GM21423 (cell line): ENCODE measurements around the gene TCF12.
"Not testable (repeated sequence)": the region's sequence is repeated elsewhere in the genome, so short reads cannot be mapped to it uniquely, and the experiment has no call there.

Source experiments
- ATAC-seq: cut with Tn5 transposase; IDR thresholded peaks from one replicate; pipeline ENCODE4 v1.9.1; 2021; ENCODE audit warnings: mild to moderate bottlenecking, moderate library complexity; ENCODE audit not compliant: unreplicated experiment

The TCF12 gene

GRCh38 chr15:56973463-56973862 is 55.0 kb downstream of the TCF12 start:
- no peak for ATAC-seq

GRCh38 chr15:56977232-56977631 is 58.8 kb downstream of the TCF12 start:
- ATAC-seq = no peak

GRCh38 chr15:56978898-56979662 is 60.6 kb downstream of the TCF12 start:
- no peak for ATAC-seq

GRCh38 chr15:56980473-56980872 is 62.0 kb downstream of the TCF12 start:
- ATAC-seq = no peak

GRCh38 chr15:56981160-56981559 is 62.7 kb downstream of the TCF12 start:
- no peak for ATAC-seq

- ATAC-seq = no peak
Observed at GRCh38 chr15:56982987-56983386, 64.5 kb downstream of the TCF12 start.

- no peak for ATAC-seq
Observed at GRCh38 chr15:56984681-56985481, 66.4 kb downstream of the TCF12 start.

GRCh38 chr15:56985856-56986255 is 67.4 kb downstream of the TCF12 start:
- no peak for ATAC-seq

GRCh38 chr15:56987286-56987685 is 68.8 kb downstream of the TCF12 start:
- ATAC-seq = no peak

- no peak for ATAC-seq
Observed at GRCh38 chr15:56988219-56988618, 69.8 kb downstream of the TCF12 start.

- ATAC-seq = no peak
Observed at GRCh38 chr15:56989411-56989924, 71.0 kb downstream of the TCF12 start.

GRCh38 chr15:56991017-56991416 is 72.6 kb downstream of the TCF12 start:
- no peak for ATAC-seq

GRCh38 chr15:56992725-56993124 is 74.3 kb downstream of the TCF12 start:
- ATAC-seq = no peak

- no peak for ATAC-seq
Observed at GRCh38 chr15:56994280-56994679, 75.8 kb downstream of the TCF12 start.

- no peak for ATAC-seq
Observed at GRCh38 chr15:56996093-56996492, 77.6 kb downstream of the TCF12 start.

GRCh38 chr15:56996746-56997470 is 78.5 kb downstream of the TCF12 start:
- no peak for ATAC-seq

GRCh38 chr15:57003418-57003817 is 85.0 kb downstream of the TCF12 start:
- no peak for ATAC-seq

- ATAC-seq = no peak
Observed at GRCh38 chr15:57005244-57005643, 86.8 kb downstream of the TCF12 start.

- not testable (repeated sequence) for ATAC-seq
Observed at GRCh38 chr15:57007797-57008196, 89.4 kb downstream of the TCF12 start.

GRCh38 chr15:57010724-57011123 is 92.3 kb downstream of the TCF12 start:
- ATAC-seq = no peak

GRCh38 chr15:57012556-57012955 is 94.1 kb downstream of the TCF12 start:
- ATAC-seq = no peak
